HTERT RPE-1 (cell line): ENCODE data around the gene POT1.

Experiments used
- in situ Hi-C: fragments of 300-500 bp; cut with MboI; formaldehyde crosslinking; loops from 4 replicates; pipeline ENCODE4 v1.14.3; 2020; ENCODE audit warnings: low sequenced_read_pairs

Gene POT1

DNA sequence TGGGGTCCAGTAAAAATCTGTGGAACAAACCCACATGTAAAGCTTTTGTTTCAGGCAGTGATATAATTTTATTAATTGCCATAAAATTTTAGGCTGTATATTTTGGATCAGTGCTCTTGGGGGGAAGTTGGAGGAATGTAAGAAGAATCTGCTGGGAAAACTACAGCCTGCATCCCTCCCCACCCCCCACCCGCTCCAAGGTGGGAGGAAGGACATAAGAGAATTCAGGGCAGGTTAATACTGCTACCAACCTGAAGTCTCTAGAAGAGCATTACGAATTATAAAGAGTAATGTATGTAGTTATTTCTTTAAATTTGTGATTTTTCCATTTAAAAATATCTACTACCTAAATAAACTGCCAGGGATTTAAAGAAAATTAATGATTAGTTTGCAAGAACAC, 116.9 kb downstream of the POT1 start:
- in situ Hi-C loops, result no loop called here

- in situ Hi-C loops, result no loop called here
These were observed 118.3 kb downstream of the POT1 start for GRCh38 chr7:124811341-124811740.

GRCh38 chr7:124810605-124811004, 119.0 kb downstream of the POT1 start:
- in situ Hi-C loops, result no loop called here

GRCh38 chr7:124808206-124808605, 121.4 kb downstream of the POT1 start:
- in situ Hi-C loops, result no loop called here

GRCh38 chr7:124801330-124801895, 128.2 kb downstream of the POT1 start:
- in situ Hi-C loops, result no loop called here

DNA sequence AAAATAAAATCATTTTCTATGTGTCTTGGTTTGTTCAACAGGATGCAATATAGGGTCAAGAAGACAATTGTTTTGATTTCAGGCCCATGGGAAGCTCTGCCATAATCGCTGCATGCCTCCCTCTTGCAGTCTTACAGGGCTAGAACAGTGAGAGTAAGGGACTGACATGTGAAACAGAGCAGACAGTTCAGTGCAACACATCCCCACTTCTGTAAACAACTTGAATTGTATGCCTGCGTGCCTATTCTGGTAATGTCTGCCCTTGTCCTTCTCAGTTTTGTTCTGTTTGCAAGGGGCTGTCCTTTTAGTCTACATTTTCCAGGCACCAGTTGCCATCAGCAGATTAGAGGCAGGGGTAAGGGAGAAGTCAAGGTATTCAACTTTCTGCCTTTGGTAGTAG, 129.2 kb downstream of the POT1 start:
- in situ Hi-C loops, result no loop called here

GRCh38 chr7:124799448-124799847, 130.2 kb downstream of the POT1 start:
- in situ Hi-C loops, result no loop called here

DNA sequence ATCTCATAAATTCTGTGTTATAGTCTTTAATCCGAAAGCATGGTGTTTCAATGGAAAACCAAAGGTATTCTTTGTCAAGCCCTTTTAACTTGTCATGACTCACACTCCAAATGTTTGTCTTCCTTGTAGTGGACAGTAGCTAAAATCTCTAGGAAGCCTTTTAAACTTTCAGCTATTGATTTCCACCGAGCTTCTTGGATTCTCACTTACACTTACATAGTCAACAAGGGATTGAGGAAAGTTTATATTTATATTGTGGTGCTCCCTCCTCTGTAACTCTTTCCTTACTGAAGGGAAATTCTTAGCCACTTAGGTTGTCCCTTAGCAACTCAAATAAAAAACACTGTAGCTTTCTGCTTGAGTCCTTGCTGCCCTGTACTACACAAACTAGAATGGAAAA, 132.9 kb downstream of the POT1 start:
- in situ Hi-C loops, result no loop called here

DNA sequence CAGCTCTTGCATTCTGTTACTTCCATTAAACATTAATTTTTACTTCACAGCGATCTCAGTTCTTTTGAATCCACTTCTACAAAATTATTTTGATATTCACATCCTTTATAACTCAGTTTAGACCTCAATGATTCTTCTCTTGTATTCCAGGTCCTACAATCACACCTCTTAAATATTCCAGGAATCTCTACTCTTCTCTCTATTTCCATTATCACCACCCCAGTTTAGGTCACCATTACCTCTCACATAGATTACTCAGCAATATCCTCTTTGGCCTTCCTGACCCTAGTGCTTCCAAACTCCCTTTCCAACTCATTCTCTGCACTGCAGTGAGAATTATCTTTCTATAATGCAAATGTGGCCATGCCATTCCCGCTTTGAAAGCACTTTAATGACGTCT, 136.9 kb downstream of the POT1 start:
- in situ Hi-C loops, result no loop called here

DNA sequence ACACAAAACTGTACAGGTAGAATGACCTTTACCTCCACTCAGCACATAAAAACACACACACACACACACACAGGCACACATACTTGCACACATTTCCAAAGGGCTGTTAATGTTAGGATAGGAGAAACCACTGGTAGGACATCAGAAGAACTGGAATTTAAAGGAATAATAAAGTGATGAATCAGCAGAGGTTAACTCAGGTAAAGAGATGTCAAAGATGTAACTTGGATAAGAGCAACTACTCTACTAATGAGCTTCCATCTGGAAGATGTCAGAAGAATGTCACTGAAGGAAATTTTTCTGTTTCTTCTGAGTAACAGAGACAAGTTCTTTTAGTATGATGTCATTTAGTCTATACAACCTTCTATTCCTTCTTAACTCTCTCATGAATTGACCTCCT, 137.6 kb downstream of the POT1 start:
- in situ Hi-C loops, result no loop called here

- in situ Hi-C loops, result no loop called here
These were observed 138.2 kb downstream of the POT1 start for GRCh38 chr7:124791426-124791825.

GRCh38 chr7:124790645-124791044, 139.0 kb downstream of the POT1 start:
- in situ Hi-C loops, result no loop called here

DNA sequence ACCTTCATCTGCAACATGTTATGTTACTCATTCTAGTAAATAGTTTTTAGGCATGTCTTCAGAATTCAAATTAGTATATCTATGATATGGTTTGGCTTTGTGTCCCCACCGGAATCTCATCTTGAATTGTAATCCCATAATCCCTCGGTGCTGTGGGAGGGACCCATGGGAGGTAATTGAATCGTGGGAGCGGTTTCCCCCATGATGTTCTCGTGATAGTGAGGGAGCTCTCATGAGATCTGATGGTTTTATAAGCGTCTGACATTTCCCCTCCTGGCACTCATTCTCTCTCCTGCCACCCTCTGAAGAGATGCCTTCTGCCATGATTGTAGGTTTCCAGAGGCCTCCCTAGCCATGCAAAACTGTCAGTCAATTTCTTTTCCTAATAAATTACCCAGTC, 143.6 kb downstream of the POT1 start:
- in situ Hi-C loops, result no loop called here

DNA sequence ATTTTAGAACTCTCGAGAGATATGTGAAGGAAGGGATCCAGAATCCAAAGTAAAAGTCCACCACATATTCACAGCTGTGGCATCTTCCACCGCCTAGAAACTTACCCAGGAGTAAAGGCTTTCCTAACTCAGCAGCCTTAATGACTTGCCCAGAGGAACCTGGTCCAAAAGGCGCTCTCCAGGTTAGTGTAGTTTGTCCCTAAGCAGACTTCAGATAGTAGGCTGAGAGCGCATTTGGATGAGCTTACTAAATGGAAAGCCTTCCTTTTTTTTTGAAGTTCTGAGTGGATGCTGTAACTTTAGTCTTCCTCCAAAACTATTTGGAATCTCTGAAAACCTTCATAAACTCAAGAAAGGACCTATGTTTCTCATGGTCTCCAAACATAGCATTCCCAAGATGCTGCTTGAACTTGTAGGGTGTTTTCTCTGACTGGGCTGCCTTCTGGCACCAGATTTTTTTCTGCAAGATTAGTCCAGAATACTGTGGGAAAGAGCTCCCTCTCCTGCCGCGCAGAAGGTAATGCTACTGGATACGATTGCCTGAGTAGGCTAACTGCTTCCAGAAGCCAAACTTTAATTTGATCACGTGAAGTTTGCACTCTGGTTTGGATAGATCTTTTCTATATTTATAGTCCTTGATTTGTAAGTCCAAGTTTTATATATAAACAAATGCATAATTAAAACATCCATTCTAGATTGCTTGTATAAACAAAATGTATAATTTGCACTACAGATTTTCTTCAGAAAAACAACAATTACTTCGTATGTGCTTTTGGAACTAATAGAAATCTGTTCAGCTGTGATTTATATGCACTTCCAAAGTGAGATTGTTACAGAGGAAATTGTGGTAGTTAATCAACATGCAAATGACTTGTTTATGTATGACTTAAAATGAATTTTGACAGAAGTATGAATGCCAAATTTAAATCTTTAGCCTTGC, 144.5 kb downstream of the POT1 start:
- in situ Hi-C loops, result no loop called here

- in situ Hi-C loops, result no loop called here
These were observed 146.4 kb downstream of the POT1 start for GRCh38 chr7:124783271-124783670.

DNA sequence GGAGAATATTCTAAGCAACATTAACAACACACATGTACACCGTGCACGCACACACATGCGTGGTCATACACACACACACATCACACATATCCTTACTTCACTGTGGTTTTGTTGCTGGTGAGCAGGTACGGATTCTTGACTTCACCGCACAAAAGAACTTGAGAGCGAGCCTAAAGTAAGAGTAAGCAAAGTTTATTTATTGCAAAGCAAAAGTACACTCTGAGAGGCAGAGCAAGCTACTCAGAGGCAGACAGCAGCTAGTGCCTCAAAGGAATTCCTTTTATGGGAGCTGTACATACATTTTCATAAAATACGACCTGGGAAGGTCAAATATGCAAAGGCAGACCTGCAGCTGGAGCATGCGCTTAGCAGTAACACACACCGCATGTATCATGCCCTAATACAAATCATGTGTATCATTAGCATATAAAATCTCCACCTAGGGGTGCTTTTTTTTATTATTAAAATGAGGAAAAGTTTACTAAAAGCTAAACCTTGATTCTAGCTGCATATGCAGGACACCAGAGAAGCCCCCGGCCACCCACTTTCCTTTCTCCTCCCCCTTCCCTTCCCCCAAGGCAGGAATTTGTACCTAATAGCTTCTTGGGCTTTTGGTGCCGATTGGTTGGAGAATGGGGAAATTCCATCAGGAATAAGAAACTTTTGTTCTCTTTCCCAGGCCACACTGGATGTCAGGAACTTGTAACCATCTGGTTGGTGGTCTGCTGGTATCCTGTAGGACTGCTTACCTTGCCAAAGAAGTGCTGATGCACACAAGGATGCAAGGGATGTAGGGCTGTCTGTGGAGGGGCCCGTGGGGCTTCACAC, 147.5 kb downstream of the POT1 start:
- in situ Hi-C loops, result no loop called here

DNA sequence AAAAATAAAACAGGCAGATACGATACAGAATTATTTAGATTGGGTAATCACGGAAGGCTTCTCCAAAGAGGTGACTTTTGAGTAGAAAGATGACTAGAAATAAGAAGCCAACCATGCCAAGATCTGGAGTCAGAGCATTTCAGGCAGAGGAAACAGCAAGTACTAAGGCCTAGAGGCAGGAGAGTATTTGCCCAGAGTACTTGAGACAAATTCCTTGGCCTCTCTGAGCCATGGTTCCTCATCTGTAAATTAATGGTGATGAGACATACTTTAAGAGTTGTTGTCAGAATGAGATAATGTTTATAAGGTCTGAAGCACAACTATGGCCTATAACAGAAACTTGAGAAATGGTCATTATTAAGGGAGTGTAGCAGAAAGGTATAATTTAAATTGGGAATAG, 148.2 kb downstream of the POT1 start:
- in situ Hi-C loops, result no loop called here

- in situ Hi-C loops, result no loop called here
These were observed 149.0 kb downstream of the POT1 start for GRCh38 chr7:124780608-124781007.

- in situ Hi-C loops, result no loop called here
These were observed 149.6 kb downstream of the POT1 start for GRCh38 chr7:124780056-124780455.

DNA sequence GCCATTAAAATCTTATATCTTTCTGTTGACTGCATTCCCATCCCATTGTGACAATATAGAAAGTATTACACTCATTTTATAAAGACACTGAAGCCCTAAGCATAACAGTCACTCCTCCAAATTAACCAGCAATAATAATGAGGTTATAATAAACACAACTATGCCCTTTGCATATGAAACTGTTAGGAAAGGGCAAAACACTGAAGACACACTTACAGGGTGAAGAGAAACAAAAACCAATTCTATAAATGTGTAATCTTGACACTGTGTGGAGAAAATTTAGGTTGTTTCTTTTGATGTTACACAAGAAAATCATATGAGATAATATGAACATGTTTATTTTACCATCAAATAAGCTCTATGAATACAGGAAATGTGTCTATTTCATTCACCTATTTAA, 150.0 kb downstream of the POT1 start:
- in situ Hi-C loops, result no loop called here

- in situ Hi-C loops, result no loop called here
These were observed 150.4 kb downstream of the POT1 start for GRCh38 chr7:124779194-124779593.

DNA sequence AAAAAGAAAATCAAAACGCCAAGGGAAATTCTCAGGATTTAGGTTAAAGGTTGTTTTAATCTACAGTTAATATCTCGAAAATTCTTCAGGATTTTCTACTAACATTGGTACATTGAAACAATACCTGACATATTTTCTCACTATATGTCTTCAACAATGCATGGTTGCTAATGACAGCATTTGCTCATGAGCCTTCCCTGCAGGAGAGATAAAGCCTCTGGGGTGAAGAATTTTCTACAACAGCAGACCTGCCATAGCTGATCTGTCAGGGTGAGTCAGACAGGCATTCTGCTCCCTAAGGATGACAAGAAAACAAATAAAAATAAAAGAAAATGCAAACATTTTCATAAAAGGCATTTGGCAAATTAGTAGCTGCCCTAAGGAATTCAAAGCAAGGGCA, 152.4 kb downstream of the POT1 start:
- in situ Hi-C loops, result no loop called here
